C4-2B (cell line): Measurements from ENCODE around the gene SORCS2.

Experiments used
- ZFX ChIP-seq: fragments of 450-650 bp; IDR thresholded peaks from 2 replicates; pipeline ENCODE4 v1.6.1; 2017
- TF ChIP-seq, protein P1 (sequence below): fragments of 450-650 bp; conservative IDR thresholded peaks from 2 replicates; pipeline ENCODE4 v1.5.1; 2017; ENCODE audit warnings: mild to moderate bottlenecking

DNA sequence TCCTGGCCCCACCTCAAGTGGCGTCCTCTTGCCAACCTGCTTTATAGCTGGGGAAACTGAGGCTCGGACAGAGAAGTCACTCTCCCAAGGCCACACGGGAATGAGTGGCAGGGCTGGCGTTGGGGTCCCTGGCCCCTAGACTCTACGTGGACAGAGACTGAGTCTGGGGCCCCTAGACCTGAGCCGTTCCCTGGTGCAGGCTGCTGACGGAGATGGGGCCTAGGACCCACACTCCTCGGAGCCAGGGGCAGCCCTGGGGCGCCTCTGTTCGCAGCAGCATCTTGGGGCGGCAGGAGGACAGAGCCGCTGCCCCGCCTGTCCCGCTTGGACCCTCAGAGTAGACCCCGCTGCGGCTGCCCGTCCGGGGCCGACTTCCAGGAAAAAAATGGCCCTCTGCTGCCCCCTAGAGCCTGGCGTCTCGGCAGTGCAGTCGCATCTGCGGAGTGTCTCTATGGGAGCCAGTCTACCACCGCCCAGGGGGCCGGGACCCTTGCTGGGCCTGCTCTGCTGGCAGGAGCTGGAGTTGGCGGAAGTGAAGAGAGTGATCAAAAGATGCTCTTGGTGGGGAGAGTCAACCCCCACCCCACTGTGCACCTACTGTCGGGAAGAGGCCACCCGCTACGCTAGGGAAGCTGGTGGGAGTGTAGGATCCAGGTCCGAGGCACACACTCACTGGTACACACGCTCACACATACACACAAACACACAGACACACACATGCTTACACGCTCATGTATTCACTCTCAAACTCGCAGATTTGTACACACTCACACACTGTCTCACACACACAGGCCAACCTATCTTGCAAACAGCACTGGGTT lies 527.2 kb downstream of the SORCS2 start:
- TF ChIP-seq, protein P1, sequence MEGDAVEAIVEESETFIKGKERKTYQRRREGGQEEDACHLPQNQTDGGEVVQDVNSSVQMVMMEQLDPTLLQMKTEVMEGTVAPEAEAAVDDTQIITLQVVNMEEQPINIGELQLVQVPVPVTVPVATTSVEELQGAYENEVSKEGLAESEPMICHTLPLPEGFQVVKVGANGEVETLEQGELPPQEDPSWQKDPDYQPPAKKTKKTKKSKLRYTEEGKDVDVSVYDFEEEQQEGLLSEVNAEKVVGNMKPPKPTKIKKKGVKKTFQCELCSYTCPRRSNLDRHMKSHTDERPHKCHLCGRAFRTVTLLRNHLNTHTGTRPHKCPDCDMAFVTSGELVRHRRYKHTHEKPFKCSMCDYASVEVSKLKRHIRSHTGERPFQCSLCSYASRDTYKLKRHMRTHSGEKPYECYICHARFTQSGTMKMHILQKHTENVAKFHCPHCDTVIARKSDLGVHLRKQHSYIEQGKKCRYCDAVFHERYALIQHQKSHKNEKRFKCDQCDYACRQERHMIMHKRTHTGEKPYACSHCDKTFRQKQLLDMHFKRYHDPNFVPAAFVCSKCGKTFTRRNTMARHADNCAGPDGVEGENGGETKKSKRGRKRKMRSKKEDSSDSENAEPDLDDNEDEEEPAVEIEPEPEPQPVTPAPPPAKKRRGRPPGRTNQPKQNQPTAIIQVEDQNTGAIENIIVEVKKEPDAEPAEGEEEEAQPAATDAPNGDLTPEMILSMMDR: peak; percentile 86
- no peak for TF ChIP-seq ZFX
